Tibial nerve (tissue), 4 donors: ENCODE data around the gene MRPS23. TPM values are rescaled to one million over a fixed set of nuclear protein-coding genes. Genes with fewer than 3 reads are reported as not detected.
A peak's percentile ranks its signal among the peaks of the same experiment; 100 is the strongest.

Experiments used
- DNase-seq, 2 donors: peaks; one replicate each; pipeline ENCODE4 v3.0.0-alpha.2; 2019; ENCODE audit warnings: low spot score in 2 of 2
- H3K27ac ChIP-seq, 4 donors: fragments of 200-600 bp; sonication (generic) in 3 of 4; one replicate each; pipeline ENCODE4 v1.5.1; 2017 to 2019; ENCODE audit warnings: mild to moderate bottlenecking in 1 of 4
- H3K27me3 ChIP-seq, 2 donors: fragments of 200-600 bp; sonication (generic) in 1 of 2; one replicate each; pipeline versions ENCODE4 v1.5.1 to v1.6.0; 2017 to 2019
- H3K36me3 ChIP-seq, 3 donors: fragments of 200-600 bp; sonication (generic); one replicate each; pipeline ENCODE4 v1.5.1; 2018 to 2019
- H3K4me1 ChIP-seq, 4 donors: fragments of 200-600 bp; sonication (generic) in 3 of 4; one replicate each; pipeline ENCODE4 v1.5.1; 2017 to 2019
- H3K4me3 ChIP-seq, 4 donors: fragments of 200-600 bp; sonication (generic) in 3 of 4; one replicate each; pipeline ENCODE4 v1.5.1; 2017 to 2019; ENCODE audit warnings: mild to moderate bottlenecking in 1 of 4, moderate library complexity in 1 of 4
- H3K9me3 ChIP-seq, 4 donors: fragments of 200-600 bp; sonication (generic) in 3 of 4; one replicate each; pipeline ENCODE4 v1.5.1; 2017 to 2019
- EP300 ChIP-seq, 2 donors: sonication (generic); formaldehyde crosslinking; IDR thresholded peaks; one replicate each; pipeline ENCODE4 v1.6.1; 2017; ENCODE audit warnings: antibody characterized with exemption in 2 of 2, mild to moderate bottlenecking in 1 of 2
- POLR2A ChIP-seq, 2 donors: fragments of 450-650 bp; IDR thresholded peaks; one replicate each; pipeline ENCODE4 v1.6.1; 2017; ENCODE audit warnings: antibody characterized with exemption in 2 of 2, mild to moderate bottlenecking in 2 of 2, moderate library complexity in 2 of 2
- WGBS, 2 donors: methylation state at CpG; one replicate each; pipeline ENCODE4 v1.1.5; 2018; 5-methylcytosine and 5-hydroxymethylcytosine counted together
- total RNA-seq, 4 donors: library from RNA; depleted of rRNA; stranded (reverse); fragments of >200 nt; gene quantifications; one replicate each; pipeline ENCODE4 v1.1.0, GENCODE V29; 2016
- TF ChIP-seq, protein P1 (sequence below), 5 experiments: fragments of 200-600 bp in 3 of 5; fragments of 450-650 bp in 2 of 5; sonication (generic) in 3 of 5; IDR thresholded peaks; one replicate each; pipeline ENCODE4 v1.5.1; 2016 to 2019; ENCODE audit warnings: antibody characterized with exemption in 5 of 5, mild to moderate bottlenecking in 3 of 5, moderate library complexity in 2 of 5

Gene MRPS23
- total RNA-seq, 4 donors from 2014 or later = 8.0 to 20.1 (median 9.0) TPM

DNA sequence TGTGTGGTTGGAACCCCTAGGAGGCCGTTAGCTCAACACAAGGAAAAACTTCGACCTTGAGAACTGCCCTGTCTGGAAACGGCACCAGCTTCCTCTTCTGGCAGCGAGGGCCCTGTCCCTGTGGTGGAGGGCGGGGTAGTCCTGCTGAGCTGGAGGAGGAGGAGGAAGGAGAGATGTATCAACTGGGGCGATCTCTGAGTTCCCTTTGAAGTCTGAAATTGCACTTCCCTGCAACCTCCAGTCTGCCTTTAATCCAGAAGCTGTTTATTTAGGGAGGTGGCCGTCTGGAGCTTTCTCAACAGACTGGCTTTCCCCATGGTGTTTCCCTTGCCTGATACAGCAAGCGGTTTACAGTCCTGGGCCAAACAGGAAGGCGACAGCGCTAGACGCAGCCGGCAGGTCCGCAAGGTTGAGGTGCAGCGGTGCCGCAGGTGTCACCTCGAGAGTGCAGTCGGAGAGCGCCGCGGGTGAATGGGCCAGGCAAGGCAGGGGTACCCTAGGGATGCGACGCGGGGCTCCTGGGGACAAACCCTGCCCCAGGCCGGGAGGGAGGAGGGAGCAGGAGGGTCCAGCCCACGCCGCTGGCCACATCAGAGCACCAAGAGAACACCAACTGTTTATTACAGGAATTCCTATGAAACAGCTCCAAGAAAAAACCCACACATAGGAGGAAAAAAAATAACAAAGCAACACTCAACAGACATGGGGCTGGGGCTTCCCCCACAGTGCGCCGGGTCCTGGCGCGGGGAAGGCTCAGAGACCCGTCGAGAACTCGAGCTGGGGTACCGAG is 11.4 kb upstream of the MRPS23 start:
- no peaks in the 10 kb centered on the region for H3K27me3 ChIP-seq
- DNase-seq = no peak
- peaks cover 0 to 14% (median 0%) of the 10 kb centered on the region in 3 donors for H3K36me3 ChIP-seq
- peak overlapping the region; percentile 39 to 68 (median 44) for H3K4me3 ChIP-seq
- H3K9me3 ChIP-seq = no peaks in the 10 kb centered on the region
- H3K27ac ChIP-seq = peak overlapping the region; percentile 72 to 93 (median 80)
- 5 to 6% methylated on average over 34 of the region's 34 CpGs for WGBS, 2 donors
- TF ChIP-seq POLR2A (IDR thresholded peaks at IDR 0.05) (no peak), EP300 (IDR thresholded peaks at IDR 0.05) (peak in 1 of 2 donors; percentile 23)
- TF ChIP-seq, protein P1, sequence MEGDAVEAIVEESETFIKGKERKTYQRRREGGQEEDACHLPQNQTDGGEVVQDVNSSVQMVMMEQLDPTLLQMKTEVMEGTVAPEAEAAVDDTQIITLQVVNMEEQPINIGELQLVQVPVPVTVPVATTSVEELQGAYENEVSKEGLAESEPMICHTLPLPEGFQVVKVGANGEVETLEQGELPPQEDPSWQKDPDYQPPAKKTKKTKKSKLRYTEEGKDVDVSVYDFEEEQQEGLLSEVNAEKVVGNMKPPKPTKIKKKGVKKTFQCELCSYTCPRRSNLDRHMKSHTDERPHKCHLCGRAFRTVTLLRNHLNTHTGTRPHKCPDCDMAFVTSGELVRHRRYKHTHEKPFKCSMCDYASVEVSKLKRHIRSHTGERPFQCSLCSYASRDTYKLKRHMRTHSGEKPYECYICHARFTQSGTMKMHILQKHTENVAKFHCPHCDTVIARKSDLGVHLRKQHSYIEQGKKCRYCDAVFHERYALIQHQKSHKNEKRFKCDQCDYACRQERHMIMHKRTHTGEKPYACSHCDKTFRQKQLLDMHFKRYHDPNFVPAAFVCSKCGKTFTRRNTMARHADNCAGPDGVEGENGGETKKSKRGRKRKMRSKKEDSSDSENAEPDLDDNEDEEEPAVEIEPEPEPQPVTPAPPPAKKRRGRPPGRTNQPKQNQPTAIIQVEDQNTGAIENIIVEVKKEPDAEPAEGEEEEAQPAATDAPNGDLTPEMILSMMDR (IDR thresholded peaks at IDR 0.05) = no peak
- H3K4me1 ChIP-seq = peaks cover 0 to 59% (median 29%) of the 10 kb centered on the region in 4 donors

DNA sequence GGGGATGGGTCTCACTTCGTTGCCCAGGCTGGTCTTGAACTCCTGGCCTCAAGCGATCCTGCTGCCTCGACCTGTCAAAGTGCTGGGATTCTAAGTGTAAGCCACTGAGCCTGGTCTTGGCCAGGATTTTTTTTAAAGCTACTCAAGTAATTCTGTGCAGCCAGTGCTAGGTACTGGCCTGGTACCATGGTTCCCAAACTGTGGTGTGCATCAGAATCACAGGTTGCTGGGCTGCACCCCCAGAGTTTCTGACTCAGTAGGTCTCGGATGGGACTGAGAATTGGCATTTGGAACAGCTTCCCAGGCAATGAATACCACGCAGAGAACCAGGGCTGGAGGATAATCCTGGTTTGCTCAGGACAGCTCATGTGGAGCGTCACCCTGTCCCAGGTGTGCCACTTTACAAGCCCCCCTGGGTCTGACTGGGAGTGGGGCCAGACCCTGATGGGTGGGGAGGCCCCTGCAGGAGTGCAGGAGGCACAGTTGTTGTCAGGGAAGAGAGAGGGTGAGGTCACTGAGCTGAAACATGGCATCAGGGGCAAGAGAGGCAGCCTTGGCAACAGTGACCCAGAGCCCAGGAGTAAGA is 10.7 kb upstream of the MRPS23 start:
- WGBS, 2 donors = 63 to 70% methylated on average over 6 of the region's 6 CpGs
- H3K27ac ChIP-seq = peak overlapping the region; percentile 72 to 93 (median 80)
- peaks cover 0 to 7% (median 0%) of the 10 kb centered on the region in 3 donors for H3K36me3 ChIP-seq
- H3K27me3 ChIP-seq = no peaks in the 10 kb centered on the region
- no peak for DNase-seq
- no peak overlapping the region for H3K4me3 ChIP-seq
- H3K4me1 ChIP-seq = peaks cover 0 to 59% (median 29%) of the 10 kb centered on the region in 4 donors
- no peaks in the 10 kb centered on the region for H3K9me3 ChIP-seq
- TF ChIP-seq EP300 (IDR thresholded peaks at IDR 0.05) = no peak
- TF ChIP-seq, protein P1 (IDR thresholded peaks at IDR 0.05) = no peak

DNA sequence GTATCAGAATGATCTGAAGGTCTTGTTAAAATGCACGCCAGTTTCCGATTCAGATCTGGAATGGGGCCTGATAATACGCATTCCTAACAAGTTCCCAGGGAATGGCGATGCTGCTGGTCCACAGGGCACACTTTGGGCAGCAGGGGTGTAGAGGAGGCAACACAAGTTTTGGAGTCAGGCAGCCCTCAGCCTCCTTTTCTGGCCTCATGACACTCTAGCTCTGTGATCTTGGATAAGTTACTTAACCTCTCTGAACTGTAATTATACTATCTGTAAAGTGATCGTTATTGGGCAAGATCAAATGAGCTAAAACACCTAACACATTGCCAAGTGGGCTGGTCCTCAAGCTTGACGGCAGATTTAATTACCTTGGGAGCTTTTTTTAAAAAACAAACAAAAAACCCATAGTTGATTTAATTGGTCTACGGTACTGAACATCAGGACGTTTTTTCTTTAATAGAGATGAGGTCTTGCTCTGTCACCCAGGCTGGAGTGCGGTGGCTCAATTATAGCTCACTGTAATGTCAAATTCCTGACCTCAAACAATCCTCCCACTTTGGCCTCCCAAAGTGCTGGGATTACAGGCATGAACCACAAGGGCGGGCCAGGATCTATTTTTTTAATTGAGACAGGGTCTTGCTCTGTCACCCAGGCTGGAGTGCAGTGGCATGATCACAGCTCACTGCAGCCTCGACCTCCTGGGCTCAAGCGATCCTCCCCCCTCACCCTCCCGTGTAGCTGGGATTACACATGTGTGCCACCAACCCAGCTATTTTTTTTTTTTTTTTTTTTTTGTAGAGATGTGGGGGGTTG is 10.0 kb upstream of the MRPS23 start:
- DNase-seq = no peak
- no peak for TF ChIP-seq EP300 (IDR thresholded peaks at IDR 0.05)
- TF ChIP-seq, protein P1 (IDR thresholded peaks at IDR 0.05) = no peak
- TF ChIP-seq POLR2A (IDR thresholded peaks at IDR 0.05) = no peak
- Histone ChIP-seq H3K4me3 (no peak overlapping the region), H3K9me3 (no peaks in the 10 kb centered on the region), H3K36me3 (peaks cover 0 to under 1% (median 0%) of the 10 kb centered on the region in 3 donors), H3K4me1 (peaks cover 0 to 59% (median 29%) of the 10 kb centered on the region in 4 donors), H3K27me3 (no peaks in the 10 kb centered on the region), H3K27ac (peak overlapping the region in 2 of 4 donors; percentile 86 to 93)
- 37 to 40% methylated on average over 13 of the region's 13 CpGs for WGBS, 2 donors

DNA sequence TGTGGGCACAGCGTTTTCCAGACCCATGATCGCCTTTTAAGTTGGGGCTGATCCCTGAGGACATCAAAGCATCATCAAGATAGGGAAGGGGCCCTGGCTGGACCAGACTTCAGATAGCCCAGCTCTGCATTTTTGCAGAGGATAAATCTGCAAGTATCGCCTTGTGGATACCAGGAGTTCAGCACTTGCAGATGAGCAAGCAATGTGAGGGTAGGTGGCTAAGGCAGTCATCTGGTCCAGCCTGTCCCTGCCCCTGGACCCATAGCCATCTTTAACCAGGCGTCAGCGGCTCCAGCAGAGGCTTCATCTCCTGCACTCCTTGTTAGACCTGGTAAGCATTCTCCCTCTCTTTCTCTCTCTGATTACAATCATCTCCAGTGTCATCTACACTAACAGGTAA is 9.0 kb upstream of the MRPS23 start:
- Histone ChIP-seq H3K27ac (no peak overlapping the region), H3K27me3 (no peaks in the 10 kb centered on the region), H3K4me1 (peaks cover 0 to 64% (median 29%) of the 10 kb centered on the region in 4 donors), H3K36me3 (no peaks in the 10 kb centered on the region), H3K4me3 (no peak overlapping the region), H3K9me3 (no peaks in the 10 kb centered on the region)
- WGBS, 2 donors = 59 to 77% methylated on average over 5 of the region's 5 CpGs
- TF ChIP-seq, protein P1 (IDR thresholded peaks at IDR 0.05) = no peak
- TF ChIP-seq EP300 (IDR thresholded peaks at IDR 0.05) (no peak), POLR2A (IDR thresholded peaks at IDR 0.05) (no peak)
- no peak for DNase-seq
